Esophagus squamous epithelium (tissue), 4 donors: Measurements from ENCODE around the gene NIPBL.

Source experiments
- POLR2A ChIP-seq, 4 donors: fragments of 450-650 bp; IDR thresholded peaks; one replicate each; pipeline ENCODE4 v1.6.1; 2017; ENCODE audit warnings: antibody characterized with exemption in 4 of 4, mild to moderate bottlenecking in 4 of 4, moderate library complexity in 3 of 4
- TF ChIP-seq, protein P1 (sequence below), 6 experiments: fragments of 450-650 bp in 4 of 6; fragments of 200-600 bp in 2 of 6; sonication (generic) in 2 of 6; IDR thresholded peaks; one replicate each; pipeline ENCODE4 v1.5.1; 2016 to 2019; ENCODE audit warnings: antibody characterized with exemption in 6 of 6, mild to moderate bottlenecking in 4 of 6, moderate library complexity in 4 of 6

DNA sequence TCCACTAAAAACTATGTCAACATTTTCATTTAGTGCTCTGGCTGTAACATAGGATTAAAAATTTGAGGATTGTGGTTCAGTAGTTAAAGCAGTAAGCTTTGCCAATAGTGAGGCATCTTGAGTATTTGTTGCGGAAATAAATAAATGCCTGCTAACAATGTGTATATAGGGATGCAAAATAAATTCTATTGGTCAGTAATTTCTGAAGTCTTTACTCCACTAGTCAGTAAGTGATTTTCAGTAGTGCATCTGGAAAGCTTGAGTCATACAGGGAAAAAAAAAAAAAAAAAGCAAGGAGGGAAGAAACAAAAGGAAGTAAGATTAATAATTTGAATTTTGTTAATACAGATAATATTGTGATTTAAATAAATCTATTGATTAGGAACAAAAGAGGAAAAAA lies 21.0 kb downstream of the NIPBL start:
- TF ChIP-seq, protein P1, sequence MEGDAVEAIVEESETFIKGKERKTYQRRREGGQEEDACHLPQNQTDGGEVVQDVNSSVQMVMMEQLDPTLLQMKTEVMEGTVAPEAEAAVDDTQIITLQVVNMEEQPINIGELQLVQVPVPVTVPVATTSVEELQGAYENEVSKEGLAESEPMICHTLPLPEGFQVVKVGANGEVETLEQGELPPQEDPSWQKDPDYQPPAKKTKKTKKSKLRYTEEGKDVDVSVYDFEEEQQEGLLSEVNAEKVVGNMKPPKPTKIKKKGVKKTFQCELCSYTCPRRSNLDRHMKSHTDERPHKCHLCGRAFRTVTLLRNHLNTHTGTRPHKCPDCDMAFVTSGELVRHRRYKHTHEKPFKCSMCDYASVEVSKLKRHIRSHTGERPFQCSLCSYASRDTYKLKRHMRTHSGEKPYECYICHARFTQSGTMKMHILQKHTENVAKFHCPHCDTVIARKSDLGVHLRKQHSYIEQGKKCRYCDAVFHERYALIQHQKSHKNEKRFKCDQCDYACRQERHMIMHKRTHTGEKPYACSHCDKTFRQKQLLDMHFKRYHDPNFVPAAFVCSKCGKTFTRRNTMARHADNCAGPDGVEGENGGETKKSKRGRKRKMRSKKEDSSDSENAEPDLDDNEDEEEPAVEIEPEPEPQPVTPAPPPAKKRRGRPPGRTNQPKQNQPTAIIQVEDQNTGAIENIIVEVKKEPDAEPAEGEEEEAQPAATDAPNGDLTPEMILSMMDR (IDR thresholded peaks at IDR 0.05), result no peak
- TF ChIP-seq POLR2A (IDR thresholded peaks at IDR 0.05), result no peak
